ENCODE data around the gene PGLYRP3.
"Not testable (repeated sequence)": the region's sequence is repeated elsewhere in the genome, so short reads cannot be mapped to it uniquely, and the experiment has no call there.

DNA sequence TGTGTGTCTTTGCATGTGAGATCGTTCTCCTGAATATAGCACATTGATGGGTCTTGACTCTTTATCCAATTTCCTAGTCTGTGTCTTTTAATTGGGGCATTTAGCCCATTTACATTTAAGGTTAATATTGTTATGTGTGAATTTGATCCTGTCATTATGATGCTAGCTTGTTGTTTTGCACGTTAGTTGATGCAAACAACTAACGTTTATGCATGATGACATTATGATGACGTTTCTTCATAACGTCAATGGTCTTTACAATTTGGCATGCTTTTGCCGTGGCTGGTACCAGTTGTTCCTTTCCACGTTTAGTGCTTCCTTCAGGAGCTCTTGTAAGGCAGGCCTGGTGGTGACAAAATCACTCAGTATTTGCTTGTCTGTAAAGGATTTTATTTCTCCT is 5.4 kb upstream of the PGLYRP3 start:
- TF ChIP-seq EZH2 (IDR thresholded peaks at IDR 0.05; ENCODE audit: low read length, unreplicated experiment): not testable (repeated sequence)
- TF ChIP-seq, protein P1, sequence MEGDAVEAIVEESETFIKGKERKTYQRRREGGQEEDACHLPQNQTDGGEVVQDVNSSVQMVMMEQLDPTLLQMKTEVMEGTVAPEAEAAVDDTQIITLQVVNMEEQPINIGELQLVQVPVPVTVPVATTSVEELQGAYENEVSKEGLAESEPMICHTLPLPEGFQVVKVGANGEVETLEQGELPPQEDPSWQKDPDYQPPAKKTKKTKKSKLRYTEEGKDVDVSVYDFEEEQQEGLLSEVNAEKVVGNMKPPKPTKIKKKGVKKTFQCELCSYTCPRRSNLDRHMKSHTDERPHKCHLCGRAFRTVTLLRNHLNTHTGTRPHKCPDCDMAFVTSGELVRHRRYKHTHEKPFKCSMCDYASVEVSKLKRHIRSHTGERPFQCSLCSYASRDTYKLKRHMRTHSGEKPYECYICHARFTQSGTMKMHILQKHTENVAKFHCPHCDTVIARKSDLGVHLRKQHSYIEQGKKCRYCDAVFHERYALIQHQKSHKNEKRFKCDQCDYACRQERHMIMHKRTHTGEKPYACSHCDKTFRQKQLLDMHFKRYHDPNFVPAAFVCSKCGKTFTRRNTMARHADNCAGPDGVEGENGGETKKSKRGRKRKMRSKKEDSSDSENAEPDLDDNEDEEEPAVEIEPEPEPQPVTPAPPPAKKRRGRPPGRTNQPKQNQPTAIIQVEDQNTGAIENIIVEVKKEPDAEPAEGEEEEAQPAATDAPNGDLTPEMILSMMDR (conservative IDR thresholded peaks at IDR 0.05; ENCODE audit: low read depth, low read length): not testable (repeated sequence)

Measured in PC-3 (cell line).